ENCODE data around the gene CARS1. TPM values are rescaled to one million over a fixed set of nuclear protein-coding genes. Genes with fewer than 3 reads are reported as not detected.

Gene CARS1
- total RNA-seq, 2 experiments from 2014 or later: 109 to 119 TPM

DNA sequence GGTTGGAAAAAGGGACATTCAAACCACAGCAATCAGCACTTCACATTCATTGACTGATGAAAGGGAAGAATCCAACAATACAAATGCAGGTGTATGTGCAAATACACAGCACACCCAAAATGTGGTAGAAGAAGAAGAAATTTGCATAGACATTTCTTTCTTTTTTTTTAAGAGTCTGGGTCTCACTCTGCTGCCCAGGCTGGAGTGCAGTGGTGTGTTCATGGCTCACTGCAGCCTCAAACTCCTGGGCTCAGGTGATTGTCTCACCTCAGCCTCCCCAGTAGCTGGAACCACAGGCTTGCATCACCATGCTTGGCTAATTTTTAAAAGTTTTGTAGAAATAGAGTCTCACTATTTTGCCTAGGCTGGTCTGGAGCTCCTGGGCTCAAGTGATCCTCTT lies 21.9 kb downstream of the CARS1 start:
- Mint-ChIP-seq H3K4me1 (peaks cover 39% of the 10 kb centered on the region), H3K27me3 (no peaks in the 10 kb centered on the region), H3K4me3 (no peak overlapping the region), H3K9me3 (ENCODE audit: low read depth) (no peaks in the 10 kb centered on the region), H3K36me3 (peaks cover 54% of the 10 kb centered on the region), H3K27ac (no peak overlapping the region)
- no peak for DNase-seq
- ATAC-seq: no peak
- CTCF ChIA-PET: interaction anchor here (0.8 to 1.6 kb wide), 5 partner anchors 14 to 58 kb away, joined by 3 to 8 read pairs (median 3); no protein-coding TSS in a partner anchor

DNA sequence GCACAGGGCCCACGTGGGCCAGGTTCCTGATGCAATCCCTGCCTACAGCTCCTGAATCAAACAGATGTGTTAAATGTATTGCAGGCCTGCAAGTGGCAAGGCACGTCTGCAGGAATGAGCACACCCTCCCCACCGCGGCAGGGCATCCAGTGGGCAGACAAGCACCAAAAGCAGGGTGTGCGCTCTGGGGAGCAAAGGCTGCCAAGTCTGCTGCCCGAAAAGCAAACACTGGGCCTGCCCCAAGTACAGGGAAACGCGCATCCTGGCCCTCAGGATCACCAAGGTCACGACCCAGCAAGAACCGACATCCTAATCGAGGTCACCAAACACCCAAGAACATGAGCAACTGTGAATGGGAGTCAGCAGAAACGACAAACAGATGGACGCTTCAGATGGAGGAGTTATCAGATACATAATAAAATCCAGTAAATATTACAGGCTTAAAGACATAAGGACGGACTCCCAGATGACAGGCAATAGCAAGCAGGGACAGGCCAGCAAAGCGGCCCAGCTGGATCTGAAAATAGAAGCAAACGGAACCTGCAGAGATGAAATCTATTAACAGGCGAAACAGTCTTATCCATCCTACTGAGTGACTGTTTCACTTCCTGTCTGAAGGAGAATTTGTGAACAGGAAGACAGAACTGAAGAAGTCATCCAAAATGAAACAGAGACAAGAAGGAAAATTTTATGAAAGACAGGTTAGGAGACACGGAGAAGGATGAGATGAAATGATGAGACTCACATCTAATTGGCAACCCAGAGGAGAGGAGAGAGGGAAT lies 26.7 kb downstream of the CARS1 start:
- no peak for ATAC-seq
- DNase-seq: no peak
- peaks cover 16% of the 10 kb centered on the region for H3K4me1 Mint-ChIP-seq
- no peaks in the 10 kb centered on the region for H3K9me3 Mint-ChIP-seq (ENCODE audit: low read depth)
- H3K27me3 Mint-ChIP-seq: no peaks in the 10 kb centered on the region
- CTCF ChIA-PET: no interaction called here
- peaks cover 50% of the 10 kb centered on the region for H3K36me3 Mint-ChIP-seq
- peak overlapping the region; percentile 45 for H3K27ac Mint-ChIP-seq
- no peak overlapping the region for H3K4me3 Mint-ChIP-seq

DNA sequence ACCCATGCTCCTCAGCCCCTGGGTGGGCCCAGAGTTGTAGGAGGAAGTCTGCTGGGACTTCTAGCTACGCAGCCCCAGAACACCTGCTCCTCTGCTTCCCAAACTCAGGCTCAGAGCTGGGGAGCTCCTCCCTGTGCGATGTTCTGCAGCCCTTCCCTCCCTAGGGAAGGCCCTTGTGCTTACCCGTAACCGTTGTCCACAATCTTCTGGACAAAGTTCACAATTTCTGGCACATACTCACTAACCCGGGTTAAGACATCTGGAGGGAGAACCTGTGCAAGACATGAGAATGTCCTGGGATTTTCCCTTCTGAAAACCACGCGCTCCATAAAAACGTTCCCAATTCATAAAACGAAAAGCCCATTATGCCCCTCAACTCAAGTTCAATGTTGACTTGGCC lies 28.4 kb downstream of the CARS1 start:
- Mint-ChIP-seq H3K4me3 (no peak overlapping the region), H3K36me3 (peaks cover 51% of the 10 kb centered on the region), H3K9me3 (ENCODE audit: low read depth) (no peaks in the 10 kb centered on the region), H3K27ac (no peak overlapping the region), H3K27me3 (no peaks in the 10 kb centered on the region), H3K4me1 (peaks cover 14% of the 10 kb centered on the region)
- DNase-seq (no peak), ATAC-seq (no peak)
- CTCF ChIA-PET: interaction anchor here (0.8 kb wide), 1 partner anchor 63 kb away, joined by 3 read pairs; no protein-coding TSS in a partner anchor

DNA sequence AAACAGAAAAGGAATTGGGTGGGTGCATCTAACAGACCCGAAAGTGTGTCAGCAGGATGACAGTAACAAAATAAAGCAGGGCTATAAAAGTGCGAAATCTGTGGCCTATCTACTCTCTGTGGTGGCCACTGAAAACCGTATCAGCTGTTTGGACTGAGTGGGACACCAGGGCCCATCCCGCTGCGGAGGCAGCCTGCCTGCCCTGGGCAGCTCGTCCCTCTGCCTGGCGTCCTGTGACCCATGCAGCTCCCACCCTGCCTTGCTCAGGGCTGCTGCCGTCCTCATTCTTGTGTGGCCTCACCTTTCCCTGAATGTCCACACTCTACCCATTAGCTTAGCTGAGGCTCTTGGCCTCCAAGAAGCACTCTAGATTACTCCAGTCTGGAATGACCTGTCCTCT lies 30.4 kb downstream of the CARS1 start:
- ATAC-seq (no peak), DNase-seq (no peak)
- no peak overlapping the region for H3K27ac Mint-ChIP-seq
- H3K4me1 Mint-ChIP-seq: peaks cover 34% of the 10 kb centered on the region
- H3K36me3 Mint-ChIP-seq: peaks cover 53% of the 10 kb centered on the region
- no peak overlapping the region for H3K4me3 Mint-ChIP-seq
- no peaks in the 10 kb centered on the region for H3K27me3 Mint-ChIP-seq
- CTCF ChIA-PET: interaction anchor here (1.2 to 2.0 kb wide), 3 partner anchors 10 to 51 kb away, joined by 3 to 5 read pairs (median 3); no protein-coding TSS in a partner anchor
- no peaks in the 10 kb centered on the region for H3K9me3 Mint-ChIP-seq (ENCODE audit: low read depth)

DNA sequence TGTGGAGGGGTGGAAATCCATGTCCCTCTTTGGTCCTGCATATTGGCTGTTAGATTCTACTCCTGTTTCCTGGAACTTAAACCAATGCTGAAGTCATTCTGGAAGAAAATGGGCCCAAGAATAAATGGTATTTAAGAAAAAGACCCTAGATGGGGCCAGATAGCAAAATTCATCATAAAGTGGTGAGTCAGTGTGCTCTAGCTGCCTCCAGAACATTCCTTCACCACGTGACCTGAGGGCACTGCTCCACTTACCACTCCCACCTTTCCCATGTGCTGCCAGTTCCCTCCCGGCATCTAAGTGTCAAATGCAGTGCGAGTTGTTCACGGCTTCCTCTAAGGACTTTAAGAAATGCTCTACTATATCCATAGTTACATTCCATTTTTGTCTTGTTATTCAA lies 34.2 kb downstream of the CARS1 start:
- Mint-ChIP-seq H3K36me3 (peaks cover 46% of the 10 kb centered on the region), H3K4me1 (peaks cover 55% of the 10 kb centered on the region), H3K9me3 (ENCODE audit: low read depth) (no peaks in the 10 kb centered on the region), H3K27ac (peak overlapping the region; percentile 83), H3K27me3 (no peaks in the 10 kb centered on the region), H3K4me3 (no peak overlapping the region)
- ATAC-seq (no peak), DNase-seq (no peak)
- CTCF ChIA-PET: interaction anchor here (0.9 to 5.0 kb wide), 8 partner anchors 26 to 130 kb away, joined by 3 to 41 read pairs (median 4); no protein-coding TSS in a partner anchor

DNA sequence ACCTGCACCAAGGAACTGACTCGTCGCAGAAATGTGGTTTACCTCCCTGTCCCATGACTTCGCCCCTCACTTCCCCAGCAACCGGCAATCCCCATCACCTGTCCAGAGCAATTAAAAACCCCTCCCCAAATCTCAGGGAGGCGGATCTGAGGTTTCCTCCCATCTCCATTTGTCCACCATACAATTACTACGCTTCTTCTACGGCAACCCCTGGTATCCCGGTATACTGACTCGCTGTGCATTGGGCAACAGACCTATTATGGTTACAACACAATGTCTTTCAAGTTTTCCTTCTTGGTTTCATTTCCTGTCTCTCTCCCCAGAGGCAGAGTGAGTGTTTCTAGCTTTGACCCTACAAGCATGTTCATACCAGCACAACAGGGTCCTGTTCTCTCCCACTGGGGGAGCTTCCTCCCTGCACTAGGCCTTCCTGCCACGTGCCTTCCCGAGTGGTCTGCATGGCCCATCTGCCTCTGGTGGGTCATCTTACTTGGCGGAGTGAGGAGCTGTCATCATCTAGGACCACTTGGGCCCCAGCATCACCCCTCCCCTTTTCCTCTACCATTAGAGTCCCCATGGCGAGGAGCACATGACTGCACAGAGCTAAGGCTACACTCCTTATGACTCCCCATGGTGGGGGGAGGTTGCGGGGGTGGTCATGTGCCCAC lies 34.8 kb downstream of the CARS1 start:
- DNase-seq: no peak
- peak; percentile 66 for ATAC-seq
- CTCF ChIA-PET: interaction anchor here (0.7 to 5.0 kb wide), 11 partner anchors 11 to 129 kb away, joined by 3 to 41 read pairs (median 5); no protein-coding TSS in a partner anchor
- Mint-ChIP-seq H3K4me1 (peaks cover 60% of the 10 kb centered on the region), H3K27me3 (no peaks in the 10 kb centered on the region), H3K27ac (peak overlapping the region; percentile 83), H3K9me3 (ENCODE audit: low read depth) (no peaks in the 10 kb centered on the region), H3K4me3 (peak overlapping the region; percentile 20), H3K36me3 (peaks cover 48% of the 10 kb centered on the region)

DNA sequence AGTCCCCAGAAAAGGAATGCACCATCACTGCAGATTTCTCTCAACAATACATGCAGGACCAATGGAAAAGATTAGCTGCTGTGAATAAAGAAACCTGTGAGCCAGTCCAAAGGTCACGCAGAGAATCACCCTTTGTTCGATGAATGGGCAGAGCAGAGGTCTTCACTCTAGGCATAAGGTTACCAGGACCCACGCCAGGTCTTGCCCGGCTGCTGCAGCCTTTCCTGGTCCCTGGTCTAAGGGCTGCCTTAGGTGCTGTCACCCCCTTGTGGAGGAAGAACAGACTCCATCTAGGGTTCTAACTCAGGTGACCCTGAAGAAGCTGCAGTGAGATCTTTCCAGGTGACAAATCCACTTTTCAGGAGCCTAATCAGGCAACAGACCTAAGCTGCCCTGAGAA lies 36.1 kb downstream of the CARS1 start:
- Mint-ChIP-seq H3K4me3 (no peak overlapping the region), H3K36me3 (peaks cover 56% of the 10 kb centered on the region), H3K9me3 (ENCODE audit: low read depth) (no peaks in the 10 kb centered on the region), H3K27me3 (no peaks in the 10 kb centered on the region), H3K27ac (no peak overlapping the region), H3K4me1 (peaks cover 67% of the 10 kb centered on the region)
- DNase-seq: peak; percentile 68
- ATAC-seq: peak; percentile 74
- CTCF ChIA-PET: interaction anchor here (0.5 to 5.0 kb wide), 31 partner anchors 8 to 135 kb away, joined by 3 to 41 read pairs (median 4); partner anchors contain the start of genes NAP1L4 and PHLDA2

DNA sequence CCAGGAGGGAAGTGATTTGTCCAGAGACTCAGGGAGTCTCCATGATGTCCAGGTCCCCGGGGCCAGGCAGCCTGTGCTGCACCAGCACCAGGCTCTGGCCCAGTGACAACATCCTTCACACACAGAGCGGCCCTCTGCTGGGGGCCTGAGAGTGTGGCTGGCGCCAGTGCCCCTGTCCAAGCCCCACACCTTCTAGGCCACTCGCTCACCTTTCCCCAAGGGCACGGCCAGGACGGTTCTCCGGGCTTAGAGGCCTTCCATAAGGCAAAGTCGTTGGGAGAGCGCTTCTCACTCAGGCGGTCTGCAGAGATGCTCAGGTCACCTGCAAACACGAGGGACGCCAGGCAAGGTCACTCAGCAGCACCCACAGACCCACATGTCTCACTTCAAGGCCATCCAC lies 37.2 kb downstream of the CARS1 start:
- peaks cover 77% of the 10 kb centered on the region for H3K4me1 Mint-ChIP-seq
- H3K27me3 Mint-ChIP-seq: no peaks in the 10 kb centered on the region
- no peak for ATAC-seq
- peak overlapping the region; percentile 55 for H3K27ac Mint-ChIP-seq
- H3K36me3 Mint-ChIP-seq: peaks cover 58% of the 10 kb centered on the region
- H3K9me3 Mint-ChIP-seq (ENCODE audit: low read depth): no peaks in the 10 kb centered on the region
- no peak overlapping the region for H3K4me3 Mint-ChIP-seq
- no peak for DNase-seq
- CTCF ChIA-PET: interaction anchor here (1.7 to 5.0 kb wide), 6 partner anchors 42 to 487 kb away, joined by 4 to 41 read pairs (median 8); partner anchors contain the start of gene PHLDA2

DNA sequence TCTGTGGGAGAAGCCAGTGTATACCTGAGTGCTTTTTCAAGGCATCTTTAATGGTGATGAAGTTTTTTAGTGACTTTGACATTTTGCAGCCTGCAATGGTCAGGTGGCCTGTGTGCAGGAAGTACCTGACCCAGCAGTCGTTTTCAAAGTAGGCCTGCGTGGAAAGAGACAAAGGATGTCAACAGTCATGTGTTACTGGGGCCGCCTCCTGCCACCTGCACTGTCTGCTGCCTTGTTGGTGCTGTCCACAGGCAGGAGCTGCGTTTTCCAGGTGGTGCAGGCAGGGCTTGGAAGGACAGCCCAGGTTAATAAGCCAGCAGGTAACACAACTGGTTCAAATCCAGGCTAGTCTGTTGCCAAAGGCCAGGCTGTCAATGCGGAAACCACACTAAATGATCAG lies 38.6 kb downstream of the CARS1 start:
- H3K4me3 Mint-ChIP-seq: no peak overlapping the region
- no peaks in the 10 kb centered on the region for H3K9me3 Mint-ChIP-seq (ENCODE audit: low read depth)
- no peak for DNase-seq
- H3K4me1 Mint-ChIP-seq: peaks cover 89% of the 10 kb centered on the region
- no peak for ATAC-seq
- no peaks in the 10 kb centered on the region for H3K27me3 Mint-ChIP-seq
- CTCF ChIA-PET: interaction anchor here (1.7 kb wide), 2 partner anchors 73 to 485 kb away, joined by 4 read pairs; no protein-coding TSS in a partner anchor
- H3K27ac Mint-ChIP-seq: peak overlapping the region; percentile 76
- peaks cover 57% of the 10 kb centered on the region for H3K36me3 Mint-ChIP-seq

DNA sequence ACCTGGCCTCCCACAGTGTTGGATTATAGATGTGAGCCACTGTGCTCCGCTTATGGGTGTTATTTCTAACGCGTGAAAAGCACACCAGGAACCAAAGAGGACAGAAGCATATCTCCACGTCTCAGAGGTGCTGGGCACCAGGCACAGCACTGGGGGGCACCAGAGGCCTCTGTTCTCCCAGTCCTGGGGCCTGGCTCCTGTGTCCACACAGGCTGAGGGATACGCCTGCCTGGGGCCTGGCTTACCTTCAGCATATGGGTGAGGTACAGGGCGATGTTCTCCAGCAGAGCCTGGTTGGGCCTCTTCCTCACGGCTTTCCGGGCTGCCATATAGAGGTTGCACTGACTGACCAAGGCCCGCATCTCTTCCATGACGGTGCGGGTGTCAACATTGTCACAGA lies 40.4 kb downstream of the CARS1 start:
- CTCF ChIA-PET: interaction anchor here (1.0 to 4.1 kb wide), 4 partner anchors 10 to 124 kb away, joined by 3 to 31 read pairs (median 8); partner anchors contain the start of gene CARS1
- Mint-ChIP-seq H3K36me3 (peaks cover 52% of the 10 kb centered on the region), H3K9me3 (ENCODE audit: low read depth) (no peaks in the 10 kb centered on the region), H3K4me1 (peaks cover 88% of the 10 kb centered on the region), H3K27ac (peak overlapping the region; percentile 98), H3K27me3 (no peaks in the 10 kb centered on the region), H3K4me3 (no peak overlapping the region)
- ATAC-seq: no peak
- no peak for DNase-seq

DNA sequence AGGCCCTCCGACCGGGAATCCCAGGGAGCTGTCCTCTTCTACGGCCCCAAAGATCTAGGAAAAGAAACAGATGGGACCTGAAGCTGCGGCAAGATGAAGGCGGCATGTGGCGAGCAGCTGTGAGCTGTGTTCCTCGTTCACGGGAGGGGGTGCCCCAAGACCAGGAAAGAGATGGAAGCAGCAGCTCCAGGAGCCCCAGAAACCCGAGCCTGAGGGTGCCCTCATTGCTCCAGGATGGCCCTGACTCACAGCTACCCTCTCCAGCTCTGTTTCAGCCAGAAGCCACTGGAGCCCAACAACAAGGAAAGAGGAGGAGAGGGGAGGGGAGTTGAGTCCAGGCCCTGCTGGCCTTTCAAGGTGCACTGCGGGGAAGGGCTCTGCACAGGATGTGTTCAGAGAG lies 41.4 kb downstream of the CARS1 start:
- Mint-ChIP-seq H3K36me3 (peaks cover 60% of the 10 kb centered on the region), H3K27me3 (no peaks in the 10 kb centered on the region), H3K4me3 (no peak overlapping the region), H3K4me1 (peaks cover 88% of the 10 kb centered on the region), H3K9me3 (ENCODE audit: low read depth) (no peaks in the 10 kb centered on the region), H3K27ac (peak overlapping the region; percentile 98)
- ATAC-seq (no peak), DNase-seq (no peak)
- CTCF ChIA-PET: interaction anchor here (0.7 to 4.1 kb wide), 11 partner anchors 8 to 123 kb away, joined by 3 to 31 read pairs (median 4); partner anchors contain the start of genes CARS1, NAP1L4 and PHLDA2

DNA sequence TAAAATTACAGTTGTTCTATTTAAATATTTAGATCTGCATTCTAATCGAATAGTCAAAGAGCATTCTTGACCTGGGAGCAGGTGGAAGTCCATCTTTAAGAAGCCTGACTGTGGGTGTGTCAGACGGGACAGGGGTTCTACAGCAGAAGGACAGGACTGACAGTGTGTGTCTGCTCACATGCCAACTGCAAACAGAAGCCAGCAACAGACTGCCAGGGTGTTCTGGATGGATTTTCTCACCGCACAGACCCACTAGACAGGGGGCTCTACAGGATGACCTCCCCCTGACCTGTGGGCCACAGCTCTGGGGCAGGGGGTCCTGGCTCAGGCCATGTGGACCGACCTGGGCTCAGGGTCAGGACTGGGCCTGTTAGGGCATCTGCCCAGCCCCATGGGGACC lies 42.3 kb downstream of the CARS1 start:
- DNase-seq: peak; percentile 51
- H3K4me1 Mint-ChIP-seq: peaks cover 90% of the 10 kb centered on the region
- peak overlapping the region; percentile 98 for H3K27ac Mint-ChIP-seq
- ATAC-seq: peak; percentile 26
- peaks cover 63% of the 10 kb centered on the region for H3K36me3 Mint-ChIP-seq
- no peaks in the 10 kb centered on the region for H3K9me3 Mint-ChIP-seq (ENCODE audit: low read depth)
- no peaks in the 10 kb centered on the region for H3K27me3 Mint-ChIP-seq
- CTCF ChIA-PET: interaction anchor here (0.6 to 4.1 kb wide), 22 partner anchors 8 to 709 kb away, joined by 3 to 31 read pairs (median 4); partner anchors contain the start of genes CARS1, NAP1L4 and PHLDA2
- no peak overlapping the region for H3K4me3 Mint-ChIP-seq

Measured in activated CD8-positive, alpha-beta memory T cell treated with anti-CD3 and anti-CD28 coated beads, Interleukin-2, amount 10 ng/mL, durations not matched to agents 7 days and 5 days (primary cell).